A549 (cell line): ENCODE measurements around the gene CRYM. TPM values are rescaled to one million over a fixed set of nuclear protein-coding genes. Genes with fewer than 3 reads are reported as not detected.
A peak's percentile ranks its signal among the peaks of the same experiment; 100 is the strongest.

Experiments
- ATAC-seq, 2 experiments: fragments of 200-7000 bp in 1 of 2; fragments of >200 bp in 1 of 2; cut with Nextera tagmentation in 1 of 2; cut with Tn5 transposase in 1 of 2; 3 replicates each; pipeline versions ENCODE4 v1.8.0 to v1.9.1; 2018 to 2020; ENCODE audit warnings: mild to moderate bottlenecking in 1 of 2, moderate library complexity in 1 of 2
- CTCF ChIA-PET: fragments of 300-600 bp; sonication (Branson Sonifier 250); formaldehyde crosslinking; extraction: SDS; loops from one replicate; lab custom pipeline; 2021; ENCODE audit warnings: antibody characterized with exemption, inconsistent platforms; lab: Yijun Ruan, JAX
- POLR2A ChIA-PET: fragments of 350-600 bp; formaldehyde crosslinking; extraction: SDS; loops from one replicate; lab custom pipeline; 2021; ENCODE audit warnings: antibody characterized with exemption, inconsistent platforms; lab: Yijun Ruan, JAX
- DNase-seq, 2 experiments: peaks; one replicate each; pipeline versions ENCODE4 v3.0.0 to v3.0.0-alpha.2; 2011 to 2016; ENCODE audit warnings: low read depth in 1 of 2, low spot score in 1 of 2
- FAIRE-seq: peaks from 2 replicates; lab custom pipeline; 2011; peaks lifted over from hg19 to GRCh38; lab: Jason Lieb, UNC
- H3K27ac ChIP-seq, 2 experiments: fragments of >200 bp; sonication (Bioruptor Twin); formaldehyde crosslinking; 3 replicates each; pipeline ENCODE4 v1.5.1; 2016 to 2017
- H3K4me1 ChIP-seq: fragments of >200 bp; sonication (Bioruptor Twin); formaldehyde crosslinking; 3 replicates; pipeline ENCODE4 v1.6.1; 2016
- H3K4me2 ChIP-seq: fragments of >200 bp; sonication (Bioruptor Twin); formaldehyde crosslinking; 3 replicates; pipeline ENCODE4 v1.6.1; 2016
- H3K4me3 ChIP-seq: fragments of >200 bp; sonication (Bioruptor Twin); formaldehyde crosslinking; 3 replicates; pipeline ENCODE4 v1.5.1; 2016
- H3K9me3 ChIP-seq: fragments of >200 bp; sonication (Bioruptor Twin); formaldehyde crosslinking; 3 replicates; pipeline ENCODE4 v1.6.1; 2016
- CEBPB ChIP-seq, 2 experiments: fragments of >200 bp in 1 of 2; sonication (Bioruptor Twin) in 1 of 2; formaldehyde crosslinking in 1 of 2; IDR thresholded peaks; 2 replicates each; pipeline ENCODE4 v1.6.1; 2012 to 2016
- CHD2 ChIP-seq: fragments of 150-350 bp; IDR thresholded peaks from 2 replicates; pipeline ENCODE4 v1.6.1; 2014; ENCODE audit warnings: low read length; ENCODE audit not compliant: partially characterized antibody
- CTCF ChIP-seq: fragments of >200 bp; sonication (Bioruptor Twin); formaldehyde crosslinking; IDR thresholded peaks from 3 replicates; pipeline ENCODE4 v1.5.1; 2016
- E2F6 ChIP-seq: IDR thresholded peaks from 2 replicates; pipeline ENCODE4 v1.6.1; 2012; ENCODE audit warnings: low read depth, borderline replicate concordance
- EHF ChIP-seq: fragments of 250-450 bp; sonication (Bioruptor Pico); IDR thresholded peaks from 2 replicates; pipeline ENCODE4 v1.5.0; 2020; ENCODE audit warnings: mild to moderate bottlenecking
- EP300 ChIP-seq, 2 experiments: fragments of >200 bp; sonication (Bioruptor Twin); formaldehyde crosslinking; IDR thresholded peaks; 2 replicates in 1 of 2; 3 replicates in 1 of 2; pipeline ENCODE4 v1.6.1; 2016 to 2017
- FOSB ChIP-seq: fragments of 250-450 bp; sonication (Bioruptor Pico); IDR thresholded peaks from 2 replicates; pipeline ENCODE4 v1.5.0; 2020; ENCODE audit warnings: mild to moderate bottlenecking, moderate library complexity
- FOXS1 ChIP-seq: fragments of 250-450 bp; sonication (Bioruptor Pico); IDR thresholded peaks from 2 replicates; pipeline ENCODE4 v1.5.0; 2020; ENCODE audit warnings: mild to moderate bottlenecking, moderate library complexity
- GATA3 ChIP-seq: IDR thresholded peaks from 2 replicates; pipeline ENCODE4 v1.6.1; 2012; ENCODE audit warnings: borderline replicate concordance
- HOXA7 ChIP-seq: fragments of 250-450 bp; sonication (Bioruptor Pico); IDR thresholded peaks from 2 replicates; pipeline ENCODE4 v1.5.0; 2020; ENCODE audit warnings: mild to moderate bottlenecking, moderate library complexity
- HOXB13 ChIP-seq: fragments of 250-450 bp; sonication (Bioruptor Pico); IDR thresholded peaks from 2 replicates; pipeline ENCODE4 v1.5.0; 2020; ENCODE audit warnings: low read depth, mild to moderate bottlenecking, moderate library complexity
- JUNB ChIP-seq: fragments of >200 bp; sonication (Bioruptor Twin); formaldehyde crosslinking; IDR thresholded peaks from 2 replicates; pipeline ENCODE4 v1.6.1; 2016
- MYC ChIP-seq: IDR thresholded peaks from 2 replicates; pipeline ENCODE4 v1.6.1; 2012; ENCODE audit warnings: mild to moderate bottlenecking, inconsistent platforms, low read length, improper control_type of control experiment, borderline replicate concordance
- NFE2L2 ChIP-seq: fragments of 150-350 bp; conservative IDR thresholded peaks from 2 replicates; pipeline ENCODE4 v1.6.1; 2014; ENCODE audit warnings: low read length
- NR3C1 ChIP-seq: fragments of >200 bp; sonication (Bioruptor Twin); formaldehyde crosslinking; IDR thresholded peaks from 3 replicates; pipeline ENCODE4 v1.6.1; 2017
- PHF8 ChIP-seq: fragments of 200-600 bp; sonication (generic); IDR thresholded peaks from 2 replicates; pipeline ENCODE4 v1.6.1; 2016; ENCODE audit warnings: low read depth, mild to moderate bottlenecking, antibody characterized with exemption, moderate library complexity, borderline replicate concordance
- POLR2A ChIP-seq: IDR thresholded peaks from 2 replicates; pipeline ENCODE4 v1.6.1; 2012; ENCODE audit warnings: mild to moderate bottlenecking, low read length
- POLR2AphosphoS2 ChIP-seq: conservative IDR thresholded peaks from 2 replicates; pipeline ENCODE4 v1.6.1; 2012; ENCODE audit warnings: low read length, improper control_type of control experiment, inconsistent platforms
- RAD21 ChIP-seq, 2 experiments: fragments of >200 bp in 1 of 2; sonication (Bioruptor Twin) in 1 of 2; formaldehyde crosslinking in 1 of 2; IDR thresholded peaks in 1 of 2; conservative IDR thresholded peaks in 1 of 2; 2 replicates in 1 of 2; 3 replicates in 1 of 2; pipeline ENCODE4 v1.6.1; 2012 to 2018; ENCODE audit warnings: inconsistent platforms in 1 of 2
- RARB ChIP-seq: fragments of 250-450 bp; sonication (Bioruptor Pico); IDR thresholded peaks from 2 replicates; pipeline ENCODE4 v1.8.0; 2021; ENCODE audit warnings: mild to moderate bottlenecking, moderate library complexity
- RCOR1 ChIP-seq: fragments of 150-350 bp; IDR thresholded peaks from 2 replicates; pipeline ENCODE4 v1.6.1; 2014; ENCODE audit warnings: antibody characterized with exemption, low read length, low read depth
- RFX5 ChIP-seq: fragments of 450-650 bp; IDR thresholded peaks from 2 replicates; pipeline ENCODE4 v1.7.1; 2014; ENCODE audit warnings: antibody characterized with exemption, mild to moderate bottlenecking, moderate library complexity
- RNF2 ChIP-seq: fragments of 200-600 bp; sonication (generic); IDR thresholded peaks from 2 replicates; pipeline ENCODE4 v1.6.1; 2016; ENCODE audit warnings: low read depth, mild to moderate bottlenecking, antibody characterized with exemption, moderate library complexity, borderline replicate concordance
- SMC3 ChIP-seq: fragments of >200 bp; sonication (Bioruptor Twin); formaldehyde crosslinking; IDR thresholded peaks from 3 replicates; pipeline ENCODE4 v1.6.1; 2018; ENCODE audit warnings: inconsistent platforms
- SREBF2 ChIP-seq: fragments of 450-650 bp; IDR thresholded peaks from 2 replicates; pipeline ENCODE4 v1.6.1; 2014; ENCODE audit warnings: mild to moderate bottlenecking, moderate library complexity
- TFCP2L1 ChIP-seq: fragments of 250-450 bp; sonication (Bioruptor Pico); IDR thresholded peaks from 2 replicates; pipeline ENCODE4 v1.5.0; 2021; ENCODE audit warnings: mild to moderate bottlenecking
- TP53 ChIP-seq: fragments of 250-450 bp; sonication (Bioruptor Pico); IDR thresholded peaks from 2 replicates; pipeline ENCODE4 v1.5.0; 2021; ENCODE audit warnings: mild to moderate bottlenecking, moderate library complexity
- ZNF302 ChIP-seq: fragments of 250-450 bp; sonication (Bioruptor Pico); IDR thresholded peaks from 2 replicates; pipeline ENCODE4 v1.9.0; 2021; ENCODE audit warnings: inconsistent platforms, mild to moderate bottlenecking, moderate library complexity
- WGBS: methylation state at CpG from one replicate; pipeline ENCODE4 v1.1.6; 2017; ENCODE audit errors: missing lambda C conversion rate; 5-methylcytosine and 5-hydroxymethylcytosine counted together
- polyA plus RNA-seq, 4 experiments: library from polyadenylated mRNA; depleted of rRNA in 3 of 4; stranded (reverse); fragments of >200 nt; fragmentation: RNase III in 1 of 4; extraction: RNeasy Plus Mini Kit Qiagen cat#74134 plus additional on column Dnase treatment in 1 of 4; gene quantifications; 2 replicates in 3 of 4; 3 replicates in 1 of 4; pipeline ENCODE4 v1.2.3, GENCODE V29; 2011 to 2017
- TF ChIP-seq, protein P1 (sequence below): IDR thresholded peaks from 2 replicates; pipeline ENCODE4 v1.6.1; 2012
- TF ChIP-seq, protein P2 (sequence below): fragments of 450-650 bp; IDR thresholded peaks from 2 replicates; pipeline ENCODE4 v1.6.1; 2014; ENCODE audit warnings: antibody characterized with exemption

Gene CRYM
- polyA plus RNA-seq, 2 of the 4 experiments (the other 2 are of a cell fraction): 0.98 to 3.1 TPM

GRCh38 chr16:21283521-21284289 is 5.6 kb upstream of the CRYM start (continued):
- TF ChIP-seq JUNB (no peak), CTCF (peak; percentile 47), NFE2L2 (no peak), SREBF2 (no peak), FOSB (CRISPR knock-in tag) (no peak), POLR2A (no peak), MYC (no peak), RARB (no peak), RCOR1 (no peak), FOXS1 (CRISPR knock-in tag) (no peak), GATA3 (no peak), SMC3 (peak; percentile 66), E2F6 (0 out of 2 replicates have a peak, but pooled peaks have one; percentile 32), RAD21 (conservative IDR thresholded peaks at IDR 0.05 in 1 of 2, IDR thresholded peaks at IDR 0.05 in 1 of 2) (peak; percentile 30 to 56; a peak in 4 of 5 replicates), EHF (CRISPR knock-in tag) (no peak), TFCP2L1 (no peak), CHD2 (no peak), NR3C1 (no peak)
- TF ChIP-seq, protein P1, sequence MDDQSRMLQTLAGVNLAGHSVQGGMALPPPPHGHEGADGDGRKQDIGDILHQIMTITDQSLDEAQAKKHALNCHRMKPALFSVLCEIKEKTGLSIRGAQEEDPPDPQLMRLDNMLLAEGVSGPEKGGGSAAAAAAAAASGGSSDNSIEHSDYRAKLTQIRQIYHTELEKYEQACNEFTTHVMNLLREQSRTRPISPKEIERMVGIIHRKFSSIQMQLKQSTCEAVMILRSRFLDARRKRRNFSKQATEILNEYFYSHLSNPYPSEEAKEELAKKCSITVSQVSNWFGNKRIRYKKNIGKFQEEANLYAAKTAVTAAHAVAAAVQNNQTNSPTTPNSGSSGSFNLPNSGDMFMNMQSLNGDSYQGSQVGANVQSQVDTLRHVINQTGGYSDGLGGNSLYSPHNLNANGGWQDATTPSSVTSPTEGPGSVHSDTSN: no peak

GRCh38 chr16:21281698-21282389 is 3.8 kb upstream of the CRYM start:
- WGBS: 80% methylated on average over 7 of the region's 7 CpGs
- POLR2A ChIA-PET: no interaction called here
- no peak for FAIRE-seq

More at GRCh38 chr16:21281698-21282389, 3.8 kb upstream of the CRYM start:
- ATAC-seq: no peak
- Histone ChIP-seq H3K4me3 (no peak overlapping the region), H3K4me1 (no peaks in the 10 kb centered on the region)
- TF ChIP-seq TP53 (CRISPR knock-in tag) (no peak), EP300 (IDR thresholded peaks at IDR 0.05) (no peak), CHD2 (no peak), CEBPB (IDR thresholded peaks at IDR 0.05) (no peak), RFX5 (no peak), POLR2AphosphoS2 (no peak), HOXB13 (no peak), MYC (no peak), RAD21 (conservative IDR thresholded peaks at IDR 0.05 in 1 of 2, IDR thresholded peaks at IDR 0.05 in 1 of 2) (no peak), NFE2L2 (no peak), HOXA7 (CRISPR knock-in tag) (no peak), FOXS1 (CRISPR knock-in tag) (no peak), JUNB (no peak), RNF2 (no peak), ZNF302 (no peak), PHF8 (no peak)
- TF ChIP-seq, protein P2, sequence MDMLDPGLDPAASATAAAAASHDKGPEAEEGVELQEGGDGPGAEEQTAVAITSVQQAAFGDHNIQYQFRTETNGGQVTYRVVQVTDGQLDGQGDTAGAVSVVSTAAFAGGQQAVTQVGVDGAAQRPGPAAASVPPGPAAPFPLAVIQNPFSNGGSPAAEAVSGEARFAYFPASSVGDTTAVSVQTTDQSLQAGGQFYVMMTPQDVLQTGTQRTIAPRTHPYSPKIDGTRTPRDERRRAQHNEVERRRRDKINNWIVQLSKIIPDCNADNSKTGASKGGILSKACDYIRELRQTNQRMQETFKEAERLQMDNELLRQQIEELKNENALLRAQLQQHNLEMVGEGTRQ: no peak
- TF ChIP-seq, all 56 proteins: peak for 0
- CTCF ChIA-PET: interaction anchor here (0.7 to 10.8 kb wide), 7 partner anchors 9 to 1019 kb away, joined by 3 to 160 read pairs (median 4); no protein-coding TSS in a partner anchor
- Histone ChIP-seq H3K4me2 (no peak overlapping the region), H3K9me3 (no peaks in the 10 kb centered on the region), H3K27ac (no peak overlapping the region)
- DNase-seq: no peak
